ENCODE results near the gene NAA40. TPM values are rescaled to one million over a fixed set of nuclear protein-coding genes. Genes with fewer than 3 reads are reported as not detected.

The NAA40 gene
- total and polyA plus RNA-seq, 10 of the 15 experiments (the other 5 are each of a cell fraction or from before 2014, with no cell fraction given): 4.8 to 31.6 (median 22.2) TPM

DNA sequence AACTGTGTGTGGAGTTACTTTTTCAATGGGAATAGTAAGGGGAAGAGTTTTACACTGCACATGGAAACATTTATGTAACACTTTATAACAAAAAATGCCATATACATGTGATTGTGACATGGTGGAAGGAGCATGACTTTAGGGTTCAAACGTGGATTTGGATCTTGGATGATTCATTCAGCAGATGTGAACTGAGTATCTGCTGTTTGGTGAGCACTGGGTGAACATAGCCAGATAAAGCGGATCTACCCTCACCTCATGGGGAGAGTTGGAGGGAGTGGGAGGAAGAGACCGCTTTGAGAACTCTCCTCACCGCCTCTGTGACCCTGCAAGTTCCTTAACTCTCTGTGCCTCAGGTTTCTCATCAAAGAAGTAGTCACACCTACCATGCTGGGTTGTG is 3.1 kb downstream of the NAA40 start:
- H3K27ac ChIP-seq (ENCODE audit: control insufficient read depth, insufficient read depth): no peak overlapping the region
- H3K79me2 ChIP-seq (ENCODE audit: control insufficient read depth, insufficient read depth, low read length): peaks cover 43% of the 10 kb centered on the region
- no peaks in the 10 kb centered on the region for H3K27me3 ChIP-seq (replicated peaks in 1 of 2; ENCODE audit: control insufficient read depth in 2 of 2, insufficient read depth in 2 of 2, low read length in 1 of 2)
- no peak for FAIRE-seq
- H4K20me1 ChIP-seq (ENCODE audit: control insufficient read depth, insufficient read depth): no peaks in the 10 kb centered on the region
- WGBS (ENCODE audit: insufficient coverage, insufficient replicate concordance, low lambda C conversion rate, missing lambda C conversion rate): 75% methylated on average over 4 of the region's 4 CpGs
- H2AFZ ChIP-seq (ENCODE audit: control insufficient read depth, low read depth, low read length): no peak overlapping the region
- intact Hi-C loops (cut with micrococcal nuclease; ENCODE audit: unreplicated experiment): no loop called here
- SMC1A ChIA-PET (ENCODE audit: uncharacterized antibody, unreplicated experiment): interaction anchor here (1.4 to 11.4 kb wide), 3 partner anchors 10 to 105 kb away, joined by 5 to 234 read pairs (median 6); partner anchors contain the start of gene MARK2
- H3K4me1 ChIP-seq (ENCODE audit: control insufficient read depth, insufficient read depth, low read length): peaks cover 24% of the 10 kb centered on the region; the same call in 1 of the 2 replicates
- H3K36me3 ChIP-seq (ENCODE audit: control insufficient read depth in 2 of 2, insufficient read depth in 2 of 2, low read length in 1 of 2): peaks cover 8 to 9% of the 10 kb centered on the region in 2 experiments; a peak in 3 of 4 replicates
- ATAC-seq: no peak
- POLR2A ChIA-PET: interaction anchor here (1.4 kb wide), 1 partner anchor 10 kb away, joined by 6 read pairs; no protein-coding TSS in a partner anchor
- H3K4me2 ChIP-seq (ENCODE audit: control insufficient read depth, insufficient read depth): no peak overlapping the region
- no peak overlapping the region for H3K4me3 ChIP-seq
- H3K9me3 ChIP-seq (replicated peaks; ENCODE audit: control insufficient read depth, insufficient read depth, low read length): no peaks in the 10 kb centered on the region
- no peak for TF ChIP-seq MTA2 (IDR thresholded peaks at IDR 0.05; ENCODE audit: low read depth)
- no peak for TF ChIP-seq KDM1A (IDR thresholded peaks at IDR 0.05; ENCODE audit: borderline replicate concordance)
- TF ChIP-seq, protein P1, sequence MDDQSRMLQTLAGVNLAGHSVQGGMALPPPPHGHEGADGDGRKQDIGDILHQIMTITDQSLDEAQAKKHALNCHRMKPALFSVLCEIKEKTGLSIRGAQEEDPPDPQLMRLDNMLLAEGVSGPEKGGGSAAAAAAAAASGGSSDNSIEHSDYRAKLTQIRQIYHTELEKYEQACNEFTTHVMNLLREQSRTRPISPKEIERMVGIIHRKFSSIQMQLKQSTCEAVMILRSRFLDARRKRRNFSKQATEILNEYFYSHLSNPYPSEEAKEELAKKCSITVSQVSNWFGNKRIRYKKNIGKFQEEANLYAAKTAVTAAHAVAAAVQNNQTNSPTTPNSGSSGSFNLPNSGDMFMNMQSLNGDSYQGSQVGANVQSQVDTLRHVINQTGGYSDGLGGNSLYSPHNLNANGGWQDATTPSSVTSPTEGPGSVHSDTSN (IDR thresholded peaks at IDR 0.05; ENCODE audit: insufficient replicate concordance, low read depth, low read length): no peak
- no peak for TF ChIP-seq NFYB (IDR thresholded peaks at IDR 0.05; ENCODE audit: insufficient read depth, low read depth, low read length)
- TF ChIP-seq RFX5 (IDR thresholded peaks at IDR 0.05; ENCODE audit: low read depth, low read length): no peak
- TF ChIP-seq BRCA1 (IDR thresholded peaks at IDR 0.05; ENCODE audit: low read depth, low read length): no peak
- TF ChIP-seq, protein P2, sequence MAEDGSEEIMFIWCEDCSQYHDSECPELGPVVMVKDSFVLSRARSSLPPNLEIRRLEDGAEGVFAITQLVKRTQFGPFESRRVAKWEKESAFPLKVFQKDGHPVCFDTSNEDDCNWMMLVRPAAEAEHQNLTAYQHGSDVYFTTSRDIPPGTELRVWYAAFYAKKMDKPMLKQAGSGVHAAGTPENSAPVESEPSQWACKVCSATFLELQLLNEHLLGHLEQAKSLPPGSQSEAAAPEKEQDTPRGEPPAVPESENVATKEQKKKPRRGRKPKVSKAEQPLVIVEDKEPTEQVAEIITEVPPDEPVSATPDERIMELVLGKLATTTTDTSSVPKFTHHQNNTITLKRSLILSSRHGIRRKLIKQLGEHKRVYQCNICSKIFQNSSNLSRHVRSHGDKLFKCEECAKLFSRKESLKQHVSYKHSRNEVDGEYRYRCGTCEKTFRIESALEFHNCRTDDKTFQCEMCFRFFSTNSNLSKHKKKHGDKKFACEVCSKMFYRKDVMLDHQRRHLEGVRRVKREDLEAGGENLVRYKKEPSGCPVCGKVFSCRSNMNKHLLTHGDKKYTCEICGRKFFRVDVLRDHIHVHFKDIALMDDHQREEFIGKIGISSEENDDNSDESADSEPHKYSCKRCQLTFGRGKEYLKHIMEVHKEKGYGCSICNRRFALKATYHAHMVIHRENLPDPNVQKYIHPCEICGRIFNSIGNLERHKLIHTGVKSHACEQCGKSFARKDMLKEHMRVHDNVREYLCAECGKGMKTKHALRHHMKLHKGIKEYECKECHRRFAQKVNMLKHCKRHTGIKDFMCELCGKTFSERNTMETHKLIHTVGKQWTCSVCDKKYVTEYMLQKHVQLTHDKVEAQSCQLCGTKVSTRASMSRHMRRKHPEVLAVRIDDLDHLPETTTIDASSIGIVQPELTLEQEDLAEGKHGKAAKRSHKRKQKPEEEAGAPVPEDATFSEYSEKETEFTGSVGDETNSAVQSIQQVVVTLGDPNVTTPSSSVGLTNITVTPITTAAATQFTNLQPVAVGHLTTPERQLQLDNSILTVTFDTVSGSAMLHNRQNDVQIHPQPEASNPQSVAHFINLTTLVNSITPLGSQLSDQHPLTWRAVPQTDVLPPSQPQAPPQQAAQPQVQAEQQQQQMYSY (CRISPR knock-in tag; IDR thresholded peaks at IDR 0.05): no peak
- no peak for TF ChIP-seq ZZZ3 (IDR thresholded peaks at IDR 0.05; ENCODE audit: control insufficient read depth, insufficient read length, low read depth)
- TF ChIP-seq TCF12 (IDR thresholded peaks at IDR 0.05; ENCODE audit: low read depth, low read length): no peak
- TF ChIP-seq EGR1 (IDR thresholded peaks at IDR 0.05; ENCODE audit: borderline replicate concordance in 1 of 2, low read depth in 2 of 2, low read length in 2 of 2): no peak
- no peak for TF ChIP-seq FOS (IDR thresholded peaks at IDR 0.05; ENCODE audit: borderline replicate concordance, extremely low read depth, insufficient read length)
- no peak for TF ChIP-seq LARP7 (IDR thresholded peaks at IDR 0.05)
- TF ChIP-seq, protein P3, sequence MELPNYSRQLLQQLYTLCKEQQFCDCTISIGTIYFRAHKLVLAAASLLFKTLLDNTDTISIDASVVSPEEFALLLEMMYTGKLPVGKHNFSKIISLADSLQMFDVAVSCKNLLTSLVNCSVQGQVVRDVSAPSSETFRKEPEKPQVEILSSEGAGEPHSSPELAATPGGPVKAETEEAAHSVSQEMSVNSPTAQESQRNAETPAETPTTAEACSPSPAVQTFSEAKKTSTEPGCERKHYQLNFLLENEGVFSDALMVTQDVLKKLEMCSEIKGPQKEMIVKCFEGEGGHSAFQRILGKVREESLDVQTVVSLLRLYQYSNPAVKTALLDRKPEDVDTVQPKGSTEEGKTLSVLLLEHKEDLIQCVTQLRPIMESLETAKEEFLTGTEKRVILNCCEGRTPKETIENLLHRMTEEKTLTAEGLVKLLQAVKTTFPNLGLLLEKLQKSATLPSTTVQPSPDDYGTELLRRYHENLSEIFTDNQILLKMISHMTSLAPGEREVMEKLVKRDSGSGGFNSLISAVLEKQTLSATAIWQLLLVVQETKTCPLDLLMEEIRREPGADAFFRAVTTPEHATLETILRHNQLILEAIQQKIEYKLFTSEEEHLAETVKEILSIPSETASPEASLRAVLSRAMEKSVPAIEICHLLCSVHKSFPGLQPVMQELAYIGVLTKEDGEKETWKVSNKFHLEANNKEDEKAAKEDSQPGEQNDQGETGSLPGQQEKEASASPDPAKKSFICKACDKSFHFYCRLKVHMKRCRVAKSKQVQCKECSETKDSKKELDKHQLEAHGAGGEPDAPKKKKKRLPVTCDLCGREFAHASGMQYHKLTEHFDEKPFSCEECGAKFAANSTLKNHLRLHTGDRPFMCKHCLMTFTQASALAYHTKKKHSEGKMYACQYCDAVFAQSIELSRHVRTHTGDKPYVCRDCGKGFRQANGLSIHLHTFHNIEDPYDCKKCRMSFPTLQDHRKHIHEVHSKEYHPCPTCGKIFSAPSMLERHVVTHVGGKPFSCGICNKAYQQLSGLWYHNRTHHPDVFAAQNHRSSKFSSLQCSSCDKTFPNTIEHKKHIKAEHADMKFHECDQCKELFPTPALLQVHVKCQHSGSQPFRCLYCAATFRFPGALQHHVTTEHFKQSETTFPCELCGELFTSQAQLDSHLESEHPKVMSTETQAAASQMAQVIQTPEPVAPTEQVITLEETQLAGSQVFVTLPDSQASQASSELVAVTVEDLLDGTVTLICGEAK (IDR thresholded peaks at IDR 0.05; ENCODE audit: borderline replicate concordance): no peak
- TF ChIP-seq MEF2B (IDR thresholded peaks at IDR 0.05; ENCODE audit: partially characterized antibody, poor library complexity, severe bottlenecking): no peak
- TF ChIP-seq CBX3 (IDR thresholded peaks at IDR 0.05; ENCODE audit: borderline replicate concordance, low read depth): no peak
- TF ChIP-seq HDGF (IDR thresholded peaks at IDR 0.05): no peak
- DNase-seq (ENCODE audit: low read depth, low spot score): no peak
- RAD21 ChIA-PET (ENCODE audit: unreplicated experiment): interaction anchor here (6.0 kb wide), 1 partner anchor 104 kb away, joined by 101 read pairs; the partner anchor contains the start of gene MARK2
- CTCF ChIA-PET: interaction anchor here (0.9 to 12.7 kb wide), 3 partner anchors 9 to 174 kb away, joined by 3 to 271 read pairs (median 6); partner anchors contain the start of genes MARK2 and ZFTA
- in situ Hi-C loops (cut with MboI): no loop called here
- no peak overlapping the region for H3K9ac ChIP-seq (ENCODE audit: control insufficient read depth, insufficient read depth, low read length)
- no TSS peak for BruUV-seq (replicated peaks)

Data from GM12878 (cell line).